Measurements from ENCODE around the gene MRE11.

DNA sequence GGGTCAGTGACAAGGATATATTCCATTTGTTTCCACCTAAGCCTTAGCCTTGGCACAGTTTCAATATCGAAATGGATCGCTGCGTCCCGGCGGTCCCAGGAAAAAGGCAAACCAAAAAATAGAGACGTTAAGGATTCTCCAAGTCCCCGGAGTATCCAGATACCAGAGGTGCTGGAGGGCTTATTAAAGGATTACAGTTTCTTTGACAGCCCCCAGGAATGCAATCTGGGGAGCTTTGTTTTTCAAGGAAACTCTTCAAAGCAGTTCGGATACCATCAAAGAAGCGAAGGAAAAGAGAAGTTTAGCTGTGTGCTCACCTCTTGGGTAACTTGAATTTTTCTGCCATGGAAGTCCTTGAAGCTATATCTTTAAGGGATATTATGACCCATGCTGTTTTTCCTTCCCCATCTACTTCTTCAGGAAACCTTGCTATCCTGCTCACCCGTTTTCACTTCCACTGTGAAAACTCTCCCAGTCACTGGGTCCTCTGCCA lies 91.8 kb downstream of the MRE11 start:
- TF ChIP-seq, protein P1, sequence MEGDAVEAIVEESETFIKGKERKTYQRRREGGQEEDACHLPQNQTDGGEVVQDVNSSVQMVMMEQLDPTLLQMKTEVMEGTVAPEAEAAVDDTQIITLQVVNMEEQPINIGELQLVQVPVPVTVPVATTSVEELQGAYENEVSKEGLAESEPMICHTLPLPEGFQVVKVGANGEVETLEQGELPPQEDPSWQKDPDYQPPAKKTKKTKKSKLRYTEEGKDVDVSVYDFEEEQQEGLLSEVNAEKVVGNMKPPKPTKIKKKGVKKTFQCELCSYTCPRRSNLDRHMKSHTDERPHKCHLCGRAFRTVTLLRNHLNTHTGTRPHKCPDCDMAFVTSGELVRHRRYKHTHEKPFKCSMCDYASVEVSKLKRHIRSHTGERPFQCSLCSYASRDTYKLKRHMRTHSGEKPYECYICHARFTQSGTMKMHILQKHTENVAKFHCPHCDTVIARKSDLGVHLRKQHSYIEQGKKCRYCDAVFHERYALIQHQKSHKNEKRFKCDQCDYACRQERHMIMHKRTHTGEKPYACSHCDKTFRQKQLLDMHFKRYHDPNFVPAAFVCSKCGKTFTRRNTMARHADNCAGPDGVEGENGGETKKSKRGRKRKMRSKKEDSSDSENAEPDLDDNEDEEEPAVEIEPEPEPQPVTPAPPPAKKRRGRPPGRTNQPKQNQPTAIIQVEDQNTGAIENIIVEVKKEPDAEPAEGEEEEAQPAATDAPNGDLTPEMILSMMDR (IDR thresholded peaks at IDR 0.05; ENCODE audit: insufficient read depth, low read depth, low read length) = no peak
- TF ChIP-seq EZH2 (IDR thresholded peaks at IDR 0.05; ENCODE audit: insufficient read depth, low read length) = no peak
